ENCODE measurements around the gene DEAF1.
A peak's percentile ranks its signal among the peaks of the same experiment; 100 is the strongest.

DEAF1 gene

DNA sequence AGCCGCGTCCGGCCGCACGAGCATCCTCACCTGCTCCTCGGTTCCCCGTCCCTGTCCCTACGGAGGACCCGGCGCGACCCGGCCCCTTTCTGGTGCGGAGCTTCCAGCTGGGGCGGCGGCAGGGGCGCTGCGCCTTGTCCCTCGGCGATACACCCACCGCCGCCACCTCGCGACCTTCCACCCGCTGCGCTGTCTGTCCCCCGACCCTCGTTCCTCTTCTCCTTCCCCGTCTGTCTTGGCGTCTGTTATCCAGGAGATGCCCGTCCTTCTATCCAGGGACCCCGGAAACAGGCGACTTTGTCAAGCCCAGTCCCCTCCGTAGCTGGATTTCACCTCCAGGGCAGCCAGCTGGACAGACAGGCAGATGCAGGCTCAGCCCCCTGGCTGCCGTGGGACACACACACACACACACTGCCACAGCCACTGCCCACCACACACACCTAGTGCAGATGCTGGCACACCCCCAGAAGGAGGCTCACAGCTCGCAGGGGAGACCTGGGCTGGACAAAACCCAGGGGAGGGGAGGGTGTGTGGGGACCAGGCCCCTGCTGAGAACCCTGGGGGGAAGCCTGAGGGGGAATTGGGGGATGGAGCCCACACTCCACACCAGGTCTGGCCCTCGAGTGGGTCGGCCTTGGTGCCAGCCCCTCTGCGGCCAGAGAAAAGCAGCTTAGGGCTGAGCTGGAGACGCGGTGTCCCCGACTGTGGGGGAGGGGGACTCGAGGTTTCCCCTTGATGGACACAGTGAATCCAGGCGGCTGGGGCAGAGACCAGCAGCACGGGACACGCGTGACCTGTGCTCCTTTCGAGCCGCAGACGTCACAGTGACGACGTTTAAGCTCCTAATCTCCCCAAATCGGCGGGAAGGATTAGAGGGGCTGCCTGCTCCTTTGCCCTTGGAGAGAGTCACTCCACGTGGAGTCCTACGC is 57.2 kb downstream of the DEAF1 start:
- H3K27me3 ChIP-seq (replicated peaks; ENCODE audit: control insufficient read depth, insufficient read depth, low read length): no peaks in the 10 kb centered on the region
- H3K9me3 ChIP-seq (ENCODE audit: control insufficient read depth, low read length): no peaks in the 10 kb centered on the region
- H3K36me3 ChIP-seq (ENCODE audit: control insufficient read depth, insufficient read depth, low read length, severe bottlenecking): no peaks in the 10 kb centered on the region
- H3K4me1 ChIP-seq (ENCODE audit: control insufficient read depth, insufficient read depth, low read length): no peaks in the 10 kb centered on the region
- no peak for DNase-seq (ENCODE audit: low read depth)
- H3K4me3 ChIP-seq (ENCODE audit: low read length): peak overlapping the region; percentile 27
- no peak overlapping the region for H3K9ac ChIP-seq (ENCODE audit: low read length)

GRCh38 chr11:637333-637592 is 57.8 kb downstream of the DEAF1 start:
- Histone ChIP-seq H3K36me3 (ENCODE audit: control insufficient read depth, insufficient read depth, low read length, severe bottlenecking) (no peaks in the 10 kb centered on the region), H3K27me3 (replicated peaks; ENCODE audit: control insufficient read depth, insufficient read depth, low read length) (no peaks in the 10 kb centered on the region), H3K4me3 (ENCODE audit: low read length) (peak overlapping the region; percentile 27)

DNA sequence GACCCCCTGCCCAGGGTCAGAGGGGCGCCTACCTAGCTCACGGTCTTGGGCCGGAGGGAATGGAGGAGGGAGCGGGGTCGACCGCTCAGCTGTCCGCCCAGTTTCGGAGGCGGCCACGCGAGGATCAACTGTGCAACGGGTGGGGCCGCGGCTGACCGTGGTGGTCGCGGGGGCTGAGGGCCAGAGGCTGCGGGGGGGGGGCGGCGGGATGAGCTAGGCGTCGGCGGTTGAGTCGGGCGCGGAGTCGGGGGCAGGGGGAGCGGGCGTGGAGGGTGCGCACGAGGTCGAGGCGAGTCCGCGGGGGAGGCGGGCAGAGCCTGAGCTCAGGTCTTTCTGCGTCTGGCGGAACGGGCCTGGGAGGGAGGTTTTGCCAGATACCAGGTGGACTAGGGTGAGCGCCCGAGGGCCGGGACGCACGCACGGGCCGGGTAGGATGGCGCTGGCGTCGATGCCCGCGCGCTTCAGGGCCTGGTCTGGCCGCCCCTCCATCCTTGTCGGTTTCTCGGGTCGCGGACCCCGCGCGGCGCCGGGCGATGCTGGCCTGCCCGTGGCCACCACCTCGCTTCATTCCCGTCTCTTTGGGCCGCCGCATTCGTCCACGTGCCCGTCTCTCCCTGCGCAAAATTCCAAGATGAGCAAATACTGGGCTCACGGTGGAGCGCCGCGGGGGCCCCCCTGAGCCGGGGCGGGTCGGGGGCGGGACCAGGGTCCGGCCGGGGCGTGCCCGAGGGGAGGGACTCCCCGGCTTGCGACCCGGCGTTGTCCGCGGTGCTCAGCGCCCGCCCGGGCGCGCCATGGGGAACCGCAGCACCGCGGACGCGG is 58.3 kb downstream of the DEAF1 start, which contains the start of gene DRD4:
DRD4 (plus strand) TSS at position 759 of the 822 bp plus-strand sequence; CDS start at position 795, 36 bp downstream.
- no peaks in the 10 kb centered on the region for H3K9me3 ChIP-seq (ENCODE audit: control insufficient read depth, low read length)
- peak; percentile 59 for DNase-seq (ENCODE audit: low read depth)
- no peaks in the 10 kb centered on the region for H3K4me1 ChIP-seq (ENCODE audit: control insufficient read depth, insufficient read depth, low read length)
- no peaks in the 10 kb centered on the region for H3K27me3 ChIP-seq (replicated peaks; ENCODE audit: control insufficient read depth, insufficient read depth, low read length)
- H3K36me3 ChIP-seq (ENCODE audit: control insufficient read depth, insufficient read depth, low read length, severe bottlenecking): no peaks in the 10 kb centered on the region
- H3K4me3 ChIP-seq (ENCODE audit: low read length): peak within 1 kb of the TSS; percentile 27
- H3K9ac ChIP-seq (ENCODE audit: low read length): no peak within 1 kb of the TSS

More at GRCh38 chr11:637333-637592, 57.8 kb downstream of the DEAF1 start:
- H3K9ac ChIP-seq (ENCODE audit: low read length): no peak overlapping the region
- no peak for DNase-seq (ENCODE audit: low read depth)
- H3K9me3 ChIP-seq (ENCODE audit: control insufficient read depth, low read length): no peaks in the 10 kb centered on the region
- H3K4me1 ChIP-seq (ENCODE audit: control insufficient read depth, insufficient read depth, low read length): no peaks in the 10 kb centered on the region

DNA sequence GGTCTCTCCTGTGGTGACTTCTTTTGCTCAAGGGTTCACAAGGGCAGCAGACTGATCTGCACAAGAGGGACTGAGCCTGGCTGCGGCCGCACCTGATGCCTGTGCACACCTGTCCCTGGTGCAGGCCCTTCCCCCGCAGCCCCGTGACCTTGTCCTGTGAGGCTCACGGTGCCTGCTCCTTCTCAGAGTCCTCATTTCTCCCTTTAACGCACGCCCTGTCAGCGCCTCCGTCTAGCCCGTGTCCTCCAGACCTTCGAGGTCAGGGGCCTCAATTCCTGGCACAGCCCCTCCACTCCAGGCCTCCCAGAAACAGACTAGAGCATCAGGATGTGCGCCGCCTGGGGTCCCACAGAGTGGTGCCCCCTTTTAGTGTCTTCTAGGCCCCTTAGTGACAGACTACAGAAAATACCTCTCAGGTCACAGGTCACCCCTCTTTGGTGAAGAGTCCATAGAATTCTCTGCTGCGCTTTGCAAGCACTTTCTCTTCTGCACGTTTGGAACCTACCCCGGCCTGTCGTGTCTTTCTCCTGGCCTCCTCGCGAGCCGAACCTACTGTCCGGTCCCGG is 59.0 kb downstream of the DEAF1 start:
- Histone ChIP-seq H3K4me3 (ENCODE audit: low read length) (no peak overlapping the region), H3K9me3 (ENCODE audit: control insufficient read depth, low read length) (no peaks in the 10 kb centered on the region), H3K27me3 (replicated peaks; ENCODE audit: control insufficient read depth, insufficient read depth, low read length) (no peaks in the 10 kb centered on the region), H3K4me1 (ENCODE audit: control insufficient read depth, insufficient read depth, low read length) (no peaks in the 10 kb centered on the region), H3K9ac (ENCODE audit: low read length) (no peak overlapping the region), H3K36me3 (ENCODE audit: control insufficient read depth, insufficient read depth, low read length, severe bottlenecking) (no peaks in the 10 kb centered on the region)
- no peak for DNase-seq (ENCODE audit: low read depth)

DNA sequence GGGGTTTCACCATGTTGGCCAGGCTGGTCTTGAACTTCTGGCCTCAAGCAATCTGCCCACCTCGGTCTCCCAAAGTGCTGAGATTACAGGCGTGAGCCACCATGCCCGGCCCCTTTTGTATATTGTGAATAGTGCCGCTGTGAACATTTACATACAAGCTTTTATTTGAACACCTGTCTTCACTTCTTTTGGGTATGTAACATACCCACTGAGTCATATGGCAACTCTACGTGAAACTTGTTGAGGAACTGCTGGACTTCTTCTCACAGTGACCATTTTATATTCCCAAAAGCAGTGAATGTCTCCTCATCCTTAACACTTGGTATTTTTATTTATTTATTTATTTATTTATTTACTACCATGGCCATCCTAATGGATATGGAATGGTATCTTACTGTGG is 64.2 kb downstream of the DEAF1 start:
- Histone ChIP-seq H3K27me3 (replicated peaks; ENCODE audit: control insufficient read depth, insufficient read depth, low read length) (no peaks in the 10 kb centered on the region), H3K36me3 (ENCODE audit: control insufficient read depth, insufficient read depth, low read length, severe bottlenecking) (no peaks in the 10 kb centered on the region), H3K4me1 (ENCODE audit: control insufficient read depth, insufficient read depth, low read length) (no peaks in the 10 kb centered on the region), H3K4me3 (ENCODE audit: low read length) (no peak overlapping the region), H3K9ac (ENCODE audit: low read length) (no peak overlapping the region), H3K9me3 (ENCODE audit: control insufficient read depth, low read length) (no peaks in the 10 kb centered on the region)
- no peak for DNase-seq (ENCODE audit: low read depth)

DNA sequence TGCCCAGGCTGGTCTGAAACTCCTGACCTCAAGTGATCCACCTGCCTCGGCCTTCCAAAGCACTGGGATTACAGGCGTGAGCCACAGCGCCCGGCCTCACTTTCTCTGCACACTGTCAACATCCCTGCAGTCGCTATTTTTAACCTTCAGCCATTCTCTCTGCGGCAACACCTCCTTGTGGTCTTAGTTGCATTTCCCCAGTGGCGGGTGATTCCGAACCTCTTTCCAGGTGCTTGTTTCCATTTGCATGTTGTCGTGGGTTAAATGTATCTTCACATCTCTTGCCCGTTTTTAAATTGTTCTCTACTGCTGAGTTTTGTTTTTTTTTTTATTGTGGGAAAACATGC is 65.8 kb downstream of the DEAF1 start:
- Histone ChIP-seq H3K9me3 (ENCODE audit: control insufficient read depth, low read length) (no peaks in the 10 kb centered on the region), H3K27me3 (replicated peaks; ENCODE audit: control insufficient read depth, insufficient read depth, low read length) (peaks cover 5% of the 10 kb centered on the region), H3K36me3 (ENCODE audit: control insufficient read depth, insufficient read depth, low read length, severe bottlenecking) (no peaks in the 10 kb centered on the region), H3K9ac (ENCODE audit: low read length) (no peak overlapping the region), H3K4me1 (ENCODE audit: control insufficient read depth, insufficient read depth, low read length) (no peaks in the 10 kb centered on the region), H3K4me3 (ENCODE audit: low read length) (no peak overlapping the region)
- no peak for DNase-seq (ENCODE audit: low read depth)

DNA sequence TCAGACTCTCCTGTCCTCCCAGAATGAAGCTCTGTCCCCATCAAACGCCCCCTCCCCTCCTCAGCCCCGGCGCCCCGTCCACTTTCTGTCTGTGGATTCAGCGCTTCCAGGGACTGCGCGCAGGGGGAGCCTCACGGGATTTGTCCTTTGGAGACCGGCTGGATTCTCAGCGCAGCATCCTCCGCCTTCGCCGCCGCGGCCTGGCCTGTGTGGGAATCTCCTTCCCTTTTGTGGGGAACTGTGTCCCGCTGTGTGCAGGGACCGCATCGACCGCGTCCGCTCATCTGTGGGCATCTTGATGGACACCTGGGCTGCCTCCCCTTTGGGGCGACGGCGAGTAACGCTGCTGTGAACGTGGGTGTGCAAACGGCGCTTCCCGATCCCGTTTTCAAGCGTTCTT is 67.0 kb downstream of the DEAF1 start:
- DNase-seq (ENCODE audit: low read depth): no peak
- Histone ChIP-seq H3K36me3 (ENCODE audit: control insufficient read depth, insufficient read depth, low read length, severe bottlenecking) (no peaks in the 10 kb centered on the region), H3K4me3 (ENCODE audit: low read length) (no peak overlapping the region), H3K4me1 (ENCODE audit: control insufficient read depth, insufficient read depth, low read length) (no peaks in the 10 kb centered on the region), H3K27me3 (replicated peaks; ENCODE audit: control insufficient read depth, insufficient read depth, low read length) (peaks cover 5% of the 10 kb centered on the region), H3K9ac (ENCODE audit: low read length) (no peak overlapping the region), H3K9me3 (ENCODE audit: control insufficient read depth, low read length) (no peaks in the 10 kb centered on the region)

- DNase-seq (ENCODE audit: low read depth): no peak
- Histone ChIP-seq H3K9me3 (ENCODE audit: control insufficient read depth, low read length) (no peaks in the 10 kb centered on the region), H3K36me3 (ENCODE audit: control insufficient read depth, insufficient read depth, low read length, severe bottlenecking) (no peaks in the 10 kb centered on the region), H3K27me3 (replicated peaks; ENCODE audit: control insufficient read depth, insufficient read depth, low read length) (peaks cover 5% of the 10 kb centered on the region), H3K9ac (ENCODE audit: low read length) (no peak overlapping the region), H3K4me3 (ENCODE audit: low read length) (no peak overlapping the region), H3K4me1 (ENCODE audit: control insufficient read depth, insufficient read depth, low read length) (no peaks in the 10 kb centered on the region)
Measured at GRCh38 chr11:627308-627576, 67.8 kb downstream of the DEAF1 start.

DNA sequence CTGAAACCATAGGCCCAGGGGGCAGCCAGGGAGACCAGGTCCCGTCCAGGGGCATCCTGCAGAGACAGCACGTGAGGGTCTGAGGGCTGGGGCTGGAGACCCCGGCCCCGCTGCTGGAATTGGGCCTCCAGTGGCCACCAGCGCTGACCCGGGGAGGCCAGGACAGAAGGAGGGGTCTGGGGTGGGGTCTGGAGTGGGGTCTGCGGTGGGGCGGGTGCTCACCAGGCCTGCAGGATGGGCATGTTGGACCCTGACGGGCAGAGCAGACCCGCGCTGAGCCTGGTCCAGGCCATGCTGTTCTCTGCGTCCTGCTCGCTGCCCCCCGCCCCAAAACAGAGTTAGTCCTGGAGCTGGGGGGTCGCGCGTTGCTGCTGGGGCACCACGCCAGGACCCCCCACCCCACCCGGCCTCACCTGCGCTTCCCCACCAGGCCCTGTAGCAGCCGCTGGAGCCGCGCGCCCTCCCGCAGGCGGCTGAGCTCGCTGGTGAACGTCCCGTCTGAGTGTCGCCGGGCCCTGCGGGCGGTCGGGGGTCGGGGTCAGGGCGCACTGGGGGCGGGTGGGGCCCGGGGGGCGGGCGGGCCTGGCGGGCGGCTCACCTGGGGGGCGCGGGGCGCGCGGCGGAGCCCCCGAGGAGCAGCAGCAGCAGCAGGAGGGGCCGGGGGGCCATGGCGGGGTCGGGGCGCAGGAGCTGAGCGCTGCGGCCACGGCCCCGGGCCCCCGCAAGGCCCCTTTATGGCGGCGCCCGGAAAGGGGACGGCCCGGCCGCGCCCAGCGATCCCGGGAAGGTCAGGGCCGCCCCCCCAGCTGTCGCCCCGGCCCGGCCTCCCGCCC is 68.3 kb downstream of the DEAF1 start, which contains the start of gene SCT:
SCT (minus strand) TSS at position 707 of the 833 bp plus-strand sequence; CDS start at position 669, 38 bp downstream.
- Histone ChIP-seq H3K9me3 (ENCODE audit: control insufficient read depth, low read length) (no peaks in the 10 kb centered on the region), H3K9ac (ENCODE audit: low read length) (no peak within 1 kb of the TSS), H3K27me3 (replicated peaks; ENCODE audit: control insufficient read depth, insufficient read depth, low read length) (peaks cover 5% of the 10 kb centered on the region), H3K4me1 (ENCODE audit: control insufficient read depth, insufficient read depth, low read length) (no peaks in the 10 kb centered on the region), H3K4me3 (ENCODE audit: low read length) (no peak within 1 kb of the TSS), H3K36me3 (ENCODE audit: control insufficient read depth, insufficient read depth, low read length, severe bottlenecking) (no peaks in the 10 kb centered on the region)
- no peak for DNase-seq (ENCODE audit: low read depth)

GRCh38 chr11:625636-626268 is 69.3 kb downstream of the DEAF1 start:
- DNase-seq (ENCODE audit: low read depth): no peak
- Histone ChIP-seq H3K4me3 (ENCODE audit: low read length) (no peak overlapping the region), H3K9ac (ENCODE audit: low read length) (no peak overlapping the region), H3K4me1 (ENCODE audit: control insufficient read depth, insufficient read depth, low read length) (no peaks in the 10 kb centered on the region), H3K36me3 (ENCODE audit: control insufficient read depth, insufficient read depth, low read length, severe bottlenecking) (no peaks in the 10 kb centered on the region), H3K9me3 (ENCODE audit: control insufficient read depth, low read length) (no peaks in the 10 kb centered on the region), H3K27me3 (replicated peaks; ENCODE audit: control insufficient read depth, insufficient read depth, low read length) (peaks cover 5% of the 10 kb centered on the region)
